Kidney (tissue), 14 donors: ENCODE data around the gene CABLES2. TPM values are rescaled to one million over a fixed set of nuclear protein-coding genes. Genes with fewer than 3 reads are reported as not detected.

Source experiments
- DNase-seq, 5 donors: peaks; one replicate each; pipeline ENCODE4 v3.0.0-alpha.2; 2013 to 2020
- FAIRE-seq: peaks from 2 replicates; lab custom pipeline; 2012; peaks lifted over from hg19 to GRCh38; lab: Jason Lieb, UNC
- H3K27ac ChIP-seq, 2 donors: one replicate each; pipeline ENCODE4 v1.7.0; 2013; ENCODE audit warnings: low read depth in 2 of 2, low read length in 2 of 2, inconsistent platforms in 1 of 2
- H3K27me3 ChIP-seq: one replicate; pipeline ENCODE4 v1.7.1; 2013; ENCODE audit warnings: low read length, inconsistent platforms; ENCODE audit not compliant: control insufficient read depth, insufficient read depth
- H3K36me3 ChIP-seq, 3 donors: one replicate each; pipeline versions ENCODE4 v1.7.0 to v1.7.1; 2013; ENCODE audit warnings: low read length in 3 of 3, control low read depth in 1 of 3, inconsistent platforms in 1 of 3; ENCODE audit not compliant: insufficient read depth in 3 of 3, control insufficient read depth in 2 of 3
- H3K4me1 ChIP-seq, 3 donors: one replicate each; pipeline versions ENCODE4 v1.7.0 to v1.7.1; 2013; ENCODE audit warnings: low read length in 3 of 3, inconsistent platforms in 1 of 3, low read depth in 1 of 3; ENCODE audit not compliant: control insufficient read depth in 2 of 3, insufficient read depth in 2 of 3
- H3K4me3 ChIP-seq, 3 donors: one replicate each; pipeline versions ENCODE4 v1.7.0 to v1.8.1; 2013; ENCODE audit warnings: low read length in 3 of 3, control low read depth in 1 of 3, inconsistent platforms in 1 of 3
- H3K9ac ChIP-seq, 3 donors: one replicate each; pipeline versions ENCODE4 v1.7.0 to v1.7.1; 2013; ENCODE audit warnings: low read length in 3 of 3, control low read depth in 1 of 3, inconsistent platforms in 1 of 3
- H3K9me3 ChIP-seq, 3 donors: one replicate each; pipeline versions ENCODE4 v1.7.0 to v1.7.1; 2013; ENCODE audit warnings: low read length in 3 of 3, control low read depth in 1 of 3, inconsistent platforms in 1 of 3; ENCODE audit not compliant: control insufficient read depth in 2 of 3, insufficient read depth in 1 of 3
- intact Hi-C: fragments of 100-400 bp; cut with DNase I; formaldehyde crosslinking; loops from one replicate; pipeline ENCODE4 v1.11.1; 2022
- polyA plus RNA-seq: library from polyadenylated mRNA; stranded (reverse); fragments of 350-450 nt; fragmentation: Illumina TruSeq; extraction: RNeasy Lipid Tissue Mini Kit (QIAGEN cat#74804); gene quantifications from one replicate; pipeline ENCODE4 v1.2.3, GENCODE V29; 2014; ENCODE audit warnings: low read depth, low replicate concordance; ENCODE audit not compliant: insufficient read depth
- total RNA-seq: library from RNA; stranded (reverse); fragmentation: NEBNext Ultra II Directional; extraction: Animal tissue kit (Norgen Biotek cat#: 25700); gene quantifications from one replicate; pipeline ENCODE4 v1.2.1, GENCODE V29; 2021
- TF ChIP-seq, protein P1 (sequence below): IDR thresholded peaks from 3 replicates; pipeline ENCODE4 v1.5.1; 2012; ENCODE audit warnings: mild to moderate bottlenecking, moderate library complexity, borderline replicate concordance; ENCODE audit not compliant: insufficient read depth; ENCODE audit errors: extremely low read depth
- donor health status: control.
- donor health status: control.
- donor health status: control.
- donor health status: control.
- donor health status: control.
- donor health status: DM: yes; HTN: yes; CAD: no.
- donor health status: Normal renal cell carcinoma (clear cell type).

The CABLES2 gene
- total and polyA plus RNA-seq, 2 donors from 2014 or later = 2.0 to 4.5 TPM

GRCh38 chr20:62347445-62347844, 59.6 kb downstream of the CABLES2 start:
- no peaks in the 10 kb centered on the region for H3K9me3 ChIP-seq
- intact Hi-C loops = no loop called here
- no peak for FAIRE-seq
- no peak overlapping the region for H3K27ac ChIP-seq
- peaks cover 0 to 28% (median 4%) of the 10 kb centered on the region in 3 donors for H3K36me3 ChIP-seq
- H3K4me1 ChIP-seq = peaks cover 0 to 2% (median 0%) of the 10 kb centered on the region in 3 donors
- no peak overlapping the region for H3K9ac ChIP-seq
- TF ChIP-seq, protein P1, sequence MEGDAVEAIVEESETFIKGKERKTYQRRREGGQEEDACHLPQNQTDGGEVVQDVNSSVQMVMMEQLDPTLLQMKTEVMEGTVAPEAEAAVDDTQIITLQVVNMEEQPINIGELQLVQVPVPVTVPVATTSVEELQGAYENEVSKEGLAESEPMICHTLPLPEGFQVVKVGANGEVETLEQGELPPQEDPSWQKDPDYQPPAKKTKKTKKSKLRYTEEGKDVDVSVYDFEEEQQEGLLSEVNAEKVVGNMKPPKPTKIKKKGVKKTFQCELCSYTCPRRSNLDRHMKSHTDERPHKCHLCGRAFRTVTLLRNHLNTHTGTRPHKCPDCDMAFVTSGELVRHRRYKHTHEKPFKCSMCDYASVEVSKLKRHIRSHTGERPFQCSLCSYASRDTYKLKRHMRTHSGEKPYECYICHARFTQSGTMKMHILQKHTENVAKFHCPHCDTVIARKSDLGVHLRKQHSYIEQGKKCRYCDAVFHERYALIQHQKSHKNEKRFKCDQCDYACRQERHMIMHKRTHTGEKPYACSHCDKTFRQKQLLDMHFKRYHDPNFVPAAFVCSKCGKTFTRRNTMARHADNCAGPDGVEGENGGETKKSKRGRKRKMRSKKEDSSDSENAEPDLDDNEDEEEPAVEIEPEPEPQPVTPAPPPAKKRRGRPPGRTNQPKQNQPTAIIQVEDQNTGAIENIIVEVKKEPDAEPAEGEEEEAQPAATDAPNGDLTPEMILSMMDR = no peak
- no peaks in the 10 kb centered on the region for H3K27me3 ChIP-seq
- no peak overlapping the region for H3K4me3 ChIP-seq
- DNase-seq = no peak

- H3K4me1 ChIP-seq = peaks cover 0 to 2% (median 0%) of the 10 kb centered on the region in 3 donors
- no peak for FAIRE-seq
- H3K27me3 ChIP-seq = no peaks in the 10 kb centered on the region
- TF ChIP-seq, protein P1 = no peak
- intact Hi-C loops = no loop called here
- H3K4me3 ChIP-seq = no peak overlapping the region
- H3K27ac ChIP-seq = no peak overlapping the region
- no peaks in the 10 kb centered on the region for H3K9me3 ChIP-seq
- H3K9ac ChIP-seq = no peak overlapping the region
- H3K36me3 ChIP-seq = peaks cover 0 to 28% (median 4%) of the 10 kb centered on the region in 3 donors
- DNase-seq = no peak
These were observed 60.0 kb downstream of the CABLES2 start for GRCh38 chr20:62347151-62347404.

DNA sequence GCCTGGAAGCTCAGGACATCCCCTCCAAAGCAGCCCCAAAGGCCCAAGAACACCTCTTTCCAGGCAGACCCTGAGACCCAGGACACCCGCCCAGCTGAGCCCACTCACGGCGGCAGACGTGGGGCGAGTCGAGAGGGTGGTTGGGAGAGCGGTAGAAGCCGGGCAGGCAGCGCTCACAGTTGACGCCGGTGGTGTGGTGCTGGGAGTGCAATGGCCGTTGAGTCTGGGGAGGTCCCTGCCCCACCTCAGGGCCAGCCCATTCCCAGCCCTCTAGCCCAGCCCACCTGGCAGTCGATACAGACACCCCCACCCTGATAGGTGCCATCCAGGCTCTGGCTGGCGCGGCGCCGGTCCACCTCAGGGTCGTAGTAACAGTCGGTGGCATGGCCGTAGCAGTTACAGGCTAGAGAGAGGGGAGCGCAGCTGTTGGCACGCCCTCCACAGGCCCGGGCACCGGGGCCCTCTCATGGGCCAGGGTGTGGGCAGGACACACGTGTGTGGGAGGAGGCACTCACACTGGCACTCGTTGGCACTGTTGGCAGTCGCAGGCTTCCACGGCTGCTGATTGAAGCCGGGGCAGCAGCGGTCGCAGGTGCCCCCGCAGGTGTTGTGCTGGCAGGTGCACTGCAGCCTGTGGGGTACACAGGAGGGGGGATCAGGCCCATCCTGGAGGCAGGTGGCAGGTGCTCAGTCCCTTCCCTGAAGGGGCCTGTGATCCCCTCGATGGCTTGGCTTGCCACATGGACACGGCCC, 60.5 kb downstream of the CABLES2 start:
- no peak for FAIRE-seq
- DNase-seq = peak in 1 of 5 donors; percentile 63
- no peaks in the 10 kb centered on the region for H3K27me3 ChIP-seq
- TF ChIP-seq, protein P1 = no peak
- H3K27ac ChIP-seq = no peak overlapping the region
- H3K4me3 ChIP-seq = no peak overlapping the region
- H3K36me3 ChIP-seq = peaks cover 0 to 28% (median 4%) of the 10 kb centered on the region in 3 donors
- no peak overlapping the region for H3K9ac ChIP-seq
- peaks cover 0 to 2% (median 0%) of the 10 kb centered on the region in 3 donors for H3K4me1 ChIP-seq
- H3K9me3 ChIP-seq = no peaks in the 10 kb centered on the region
- intact Hi-C loops = no loop called here
